PC-9 (cell line): ENCODE data around the gene CENPP.

ENCODE experiments used
- EZH2 ChIP-seq: fragments of 200-600 bp; sonication (generic); IDR thresholded peaks from 2 replicates; pipeline ENCODE4 v1.8.0; 2017; ENCODE audit warnings: antibody characterized with exemption, low read depth
- TF ChIP-seq, protein P1 (sequence below): fragments of 200-600 bp; sonication (generic); conservative IDR thresholded peaks from 2 replicates; pipeline ENCODE4 v1.6.1; 2017; ENCODE audit warnings: mixed run types, antibody characterized with exemption, mild to moderate bottlenecking, moderate library complexity

DNA sequence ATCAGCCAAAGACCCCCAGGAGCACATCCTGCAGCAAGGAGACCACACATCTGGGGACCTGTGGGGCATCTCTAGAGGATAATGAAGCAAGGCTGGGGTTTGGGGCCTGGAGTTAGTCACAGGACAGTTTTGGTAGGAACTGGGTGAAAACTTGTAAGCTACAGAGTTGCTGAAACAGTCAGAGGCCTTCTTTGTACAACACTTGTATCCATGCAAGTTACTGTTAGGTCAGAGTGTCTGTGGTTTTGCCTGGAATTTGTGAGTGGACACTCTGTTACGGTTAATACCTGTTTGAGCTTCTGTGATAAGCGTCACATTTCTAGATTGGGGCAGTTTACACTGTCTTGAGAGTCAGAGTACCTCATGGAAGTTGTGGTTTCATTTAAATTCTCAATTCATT, 179.1 kb downstream of the CENPP start:
- TF ChIP-seq EZH2 = no peak
- TF ChIP-seq, protein P1, sequence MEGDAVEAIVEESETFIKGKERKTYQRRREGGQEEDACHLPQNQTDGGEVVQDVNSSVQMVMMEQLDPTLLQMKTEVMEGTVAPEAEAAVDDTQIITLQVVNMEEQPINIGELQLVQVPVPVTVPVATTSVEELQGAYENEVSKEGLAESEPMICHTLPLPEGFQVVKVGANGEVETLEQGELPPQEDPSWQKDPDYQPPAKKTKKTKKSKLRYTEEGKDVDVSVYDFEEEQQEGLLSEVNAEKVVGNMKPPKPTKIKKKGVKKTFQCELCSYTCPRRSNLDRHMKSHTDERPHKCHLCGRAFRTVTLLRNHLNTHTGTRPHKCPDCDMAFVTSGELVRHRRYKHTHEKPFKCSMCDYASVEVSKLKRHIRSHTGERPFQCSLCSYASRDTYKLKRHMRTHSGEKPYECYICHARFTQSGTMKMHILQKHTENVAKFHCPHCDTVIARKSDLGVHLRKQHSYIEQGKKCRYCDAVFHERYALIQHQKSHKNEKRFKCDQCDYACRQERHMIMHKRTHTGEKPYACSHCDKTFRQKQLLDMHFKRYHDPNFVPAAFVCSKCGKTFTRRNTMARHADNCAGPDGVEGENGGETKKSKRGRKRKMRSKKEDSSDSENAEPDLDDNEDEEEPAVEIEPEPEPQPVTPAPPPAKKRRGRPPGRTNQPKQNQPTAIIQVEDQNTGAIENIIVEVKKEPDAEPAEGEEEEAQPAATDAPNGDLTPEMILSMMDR = no peak
